COLO668 (cell line): ENCODE data around the gene RSPO3.
"Not testable (repeated sequence)": the region's sequence is repeated elsewhere in the genome, so short reads cannot be mapped to it uniquely, and the experiment has no call there.

Experiments used
- DNase-seq: peaks from one replicate; lab custom pipeline; 2025; ENCODE audit not compliant: unreplicated experiment; lab: John Stamatoyannopoulos, UW

The RSPO3 gene

GRCh38 chr6:127200114-127200513, 81.6 kb downstream of the RSPO3 start:
- DNase-seq, result no peak

GRCh38 chr6:127201321-127201720, 82.8 kb downstream of the RSPO3 start:
- DNase-seq, result no peak

- DNase-seq, result no peak
Measured at GRCh38 chr6:127202676-127203075, 84.2 kb downstream of the RSPO3 start.

GRCh38 chr6:127204281-127204680, 85.8 kb downstream of the RSPO3 start:
- no peak for DNase-seq

- DNase-seq, result no peak
Measured at GRCh38 chr6:127205036-127205435, 86.6 kb downstream of the RSPO3 start.

- DNase-seq, result no peak
Measured at GRCh38 chr6:127206531-127207095, 88.1 kb downstream of the RSPO3 start.

GRCh38 chr6:127207591-127208120, 89.2 kb downstream of the RSPO3 start:
- DNase-seq, result no peak

- DNase-seq, result no peak
Measured at GRCh38 chr6:127210725-127211124, 92.3 kb downstream of the RSPO3 start.

GRCh38 chr6:127212376-127212775, 93.9 kb downstream of the RSPO3 start:
- no peak for DNase-seq

- not testable (repeated sequence) for DNase-seq
Measured at GRCh38 chr6:127214032-127214431, 95.6 kb downstream of the RSPO3 start.

- DNase-seq, result not testable (repeated sequence)
Measured at GRCh38 chr6:127214531-127214930, 96.1 kb downstream of the RSPO3 start.

GRCh38 chr6:127215931-127216330, 97.5 kb downstream of the RSPO3 start:
- no peak for DNase-seq

GRCh38 chr6:127216810-127217789, 98.6 kb downstream of the RSPO3 start:
- no peak for DNase-seq

GRCh38 chr6:127219869-127220268, 101.4 kb downstream of the RSPO3 start:
- DNase-seq, result no peak

GRCh38 chr6:127221201-127221600, 102.7 kb downstream of the RSPO3 start:
- DNase-seq, result no peak

- no peak for DNase-seq
Measured at GRCh38 chr6:127222418-127222817, 103.9 kb downstream of the RSPO3 start.

- DNase-seq, result no peak
Measured at GRCh38 chr6:127225497-127225896, 107.0 kb downstream of the RSPO3 start.

GRCh38 chr6:127233819-127234218, 115.3 kb downstream of the RSPO3 start:
- not testable (repeated sequence) for DNase-seq

- no peak for DNase-seq
Measured at GRCh38 chr6:127243501-127243900, 125.0 kb downstream of the RSPO3 start.
